ENCODE data around the gene CDC5L.

GRCh38 chr6:44415449-44415848 lies 27.9 kb downstream of the CDC5L start:
- TF ChIP-seq POLR2AphosphoS5 (IDR thresholded peaks at IDR 0.05; ENCODE audit: low read depth, low read length) (no peak), REST (IDR thresholded peaks at IDR 0.05; ENCODE audit: insufficient read depth in 1 of 2, low read depth in 2 of 2, low read length in 2 of 2) (no peak), SIN3A (IDR thresholded peaks at IDR 0.05; ENCODE audit: borderline replicate concordance, insufficient read depth, low read length) (no peak), TAF1 (IDR thresholded peaks at IDR 0.05; ENCODE audit: borderline replicate concordance, insufficient read depth, low read length) (no peak)
